Bronchial epithelial cell (primary cell): ENCODE results near the gene SURF2. TPM values are rescaled to one million over a fixed set of nuclear protein-coding genes. Genes with fewer than 3 reads are reported as not detected.
A peak's percentile ranks its signal among the peaks of the same experiment; 100 is the strongest.
"Not testable (repeated sequence)": the region's sequence is repeated elsewhere in the genome, so short reads cannot be mapped to it uniquely, and the experiment has no call there.

ENCODE experiments used
- DNase-seq: peaks from one replicate; pipeline ENCODE4 v3.0.0-alpha.2; 2010; ENCODE audit warnings: low read depth
- FAIRE-seq: peaks from 2 replicates; lab custom pipeline; 2011; peaks lifted over from hg19 to GRCh38; lab: Jason Lieb, UNC
- H3K27me3 ChIP-seq: 2 replicates; pipeline ENCODE4 v1.5.1; 2011; ENCODE audit warnings: low read length; ENCODE audit not compliant: control insufficient read depth, insufficient read depth
- H3K36me3 ChIP-seq: 2 replicates; pipeline ENCODE4 v1.5.1; 2011; ENCODE audit warnings: low read length; ENCODE audit not compliant: control insufficient read depth, insufficient read depth
- H3K4me3 ChIP-seq: 2 replicates; pipeline ENCODE4 v1.5.1; 2011; ENCODE audit warnings: mild to moderate bottlenecking, low read depth, low read length, control low read depth
- total RNA-seq: library from RNA; depleted of rRNA; stranded (reverse); fragments of >200 nt; gene quantifications from 2 replicates; pipeline ENCODE4 v1.2.1, GENCODE V29; 2014
- TF ChIP-seq, protein P1 (sequence below): IDR thresholded peaks from 2 replicates; pipeline ENCODE4 v1.5.1; 2011; ENCODE audit warnings: mild to moderate bottlenecking, moderate library complexity, low read length, control low read depth, inconsistent platforms; ENCODE audit not compliant: insufficient read depth, severe bottlenecking

Gene SURF2
- total RNA-seq, 1 donor from 2014 or later: 46.6 TPM

DNA sequence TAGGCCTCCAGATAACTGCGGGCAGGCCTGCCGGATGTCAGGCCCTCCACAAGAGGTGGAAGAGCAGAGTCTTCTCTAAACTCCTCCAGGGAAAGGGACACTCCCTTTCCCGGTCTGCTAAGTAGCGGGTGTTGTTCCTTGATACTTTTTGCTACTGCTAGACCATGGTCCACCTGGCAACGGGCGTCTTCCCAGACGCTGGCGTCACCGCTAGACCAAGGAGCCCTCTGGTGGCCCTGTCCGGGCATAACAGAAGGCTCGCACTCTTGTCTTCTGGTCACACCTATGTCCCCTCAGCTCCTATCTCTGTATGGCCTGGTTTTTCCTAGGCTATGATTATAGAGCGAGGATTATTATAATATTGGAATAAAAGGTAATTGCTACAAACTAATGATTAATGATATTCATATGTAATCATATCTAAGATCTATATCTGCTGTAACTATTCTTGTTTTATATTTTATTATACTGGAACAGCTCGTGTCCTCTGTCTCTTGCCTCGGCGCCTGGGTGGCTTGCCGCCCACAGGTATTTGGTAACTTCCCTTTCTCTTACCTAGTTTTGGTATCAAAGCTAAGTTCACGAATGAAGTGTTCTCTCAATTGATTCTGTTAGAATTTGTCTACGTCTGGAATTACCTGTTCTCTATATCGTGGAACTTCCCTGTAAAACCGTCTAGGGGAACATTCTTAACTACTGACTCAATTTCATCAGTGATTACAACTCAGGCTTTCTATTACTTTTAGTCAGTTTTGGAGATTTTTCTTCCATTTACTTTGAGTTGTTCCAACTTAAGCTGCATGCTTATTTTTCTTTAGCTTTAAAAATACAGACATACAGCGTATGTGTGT lies 26.8 kb upstream of the SURF2 start:
- H3K27me3 ChIP-seq, H3K4me3 ChIP-seq, DNase-seq, FAIRE-seq: not testable (repeated sequence)
- TF ChIP-seq, protein P1, sequence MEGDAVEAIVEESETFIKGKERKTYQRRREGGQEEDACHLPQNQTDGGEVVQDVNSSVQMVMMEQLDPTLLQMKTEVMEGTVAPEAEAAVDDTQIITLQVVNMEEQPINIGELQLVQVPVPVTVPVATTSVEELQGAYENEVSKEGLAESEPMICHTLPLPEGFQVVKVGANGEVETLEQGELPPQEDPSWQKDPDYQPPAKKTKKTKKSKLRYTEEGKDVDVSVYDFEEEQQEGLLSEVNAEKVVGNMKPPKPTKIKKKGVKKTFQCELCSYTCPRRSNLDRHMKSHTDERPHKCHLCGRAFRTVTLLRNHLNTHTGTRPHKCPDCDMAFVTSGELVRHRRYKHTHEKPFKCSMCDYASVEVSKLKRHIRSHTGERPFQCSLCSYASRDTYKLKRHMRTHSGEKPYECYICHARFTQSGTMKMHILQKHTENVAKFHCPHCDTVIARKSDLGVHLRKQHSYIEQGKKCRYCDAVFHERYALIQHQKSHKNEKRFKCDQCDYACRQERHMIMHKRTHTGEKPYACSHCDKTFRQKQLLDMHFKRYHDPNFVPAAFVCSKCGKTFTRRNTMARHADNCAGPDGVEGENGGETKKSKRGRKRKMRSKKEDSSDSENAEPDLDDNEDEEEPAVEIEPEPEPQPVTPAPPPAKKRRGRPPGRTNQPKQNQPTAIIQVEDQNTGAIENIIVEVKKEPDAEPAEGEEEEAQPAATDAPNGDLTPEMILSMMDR: peak; percentile 55
- peaks cover 22% of the 10 kb centered on the region for H3K36me3 ChIP-seq

DNA sequence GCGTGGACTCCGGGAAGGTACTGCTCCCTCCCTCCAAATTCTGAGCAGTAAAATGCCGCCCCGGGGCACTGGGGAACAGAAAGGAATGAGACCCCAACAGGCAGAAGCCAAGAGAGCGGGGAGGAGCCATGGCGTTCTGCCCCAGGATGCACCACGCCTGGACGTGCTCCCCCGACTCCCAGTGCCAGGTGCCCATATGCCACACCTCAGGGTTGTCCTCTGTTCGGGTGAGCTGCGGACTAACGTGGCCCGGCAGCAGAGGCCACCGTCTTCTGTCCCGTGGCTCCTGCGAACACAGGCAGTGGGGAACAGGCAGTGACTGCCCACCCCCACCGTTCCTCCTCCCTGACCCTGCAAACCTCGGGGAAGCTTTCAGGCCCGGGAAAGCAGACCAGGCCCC lies 25.1 kb upstream of the SURF2 start:
- no peaks in the 10 kb centered on the region for H3K27me3 ChIP-seq
- TF ChIP-seq, protein P1: no peak
- FAIRE-seq (no peak), DNase-seq (no peak)
- no peak overlapping the region for H3K4me3 ChIP-seq
- peaks cover 22% of the 10 kb centered on the region for H3K36me3 ChIP-seq

DNA sequence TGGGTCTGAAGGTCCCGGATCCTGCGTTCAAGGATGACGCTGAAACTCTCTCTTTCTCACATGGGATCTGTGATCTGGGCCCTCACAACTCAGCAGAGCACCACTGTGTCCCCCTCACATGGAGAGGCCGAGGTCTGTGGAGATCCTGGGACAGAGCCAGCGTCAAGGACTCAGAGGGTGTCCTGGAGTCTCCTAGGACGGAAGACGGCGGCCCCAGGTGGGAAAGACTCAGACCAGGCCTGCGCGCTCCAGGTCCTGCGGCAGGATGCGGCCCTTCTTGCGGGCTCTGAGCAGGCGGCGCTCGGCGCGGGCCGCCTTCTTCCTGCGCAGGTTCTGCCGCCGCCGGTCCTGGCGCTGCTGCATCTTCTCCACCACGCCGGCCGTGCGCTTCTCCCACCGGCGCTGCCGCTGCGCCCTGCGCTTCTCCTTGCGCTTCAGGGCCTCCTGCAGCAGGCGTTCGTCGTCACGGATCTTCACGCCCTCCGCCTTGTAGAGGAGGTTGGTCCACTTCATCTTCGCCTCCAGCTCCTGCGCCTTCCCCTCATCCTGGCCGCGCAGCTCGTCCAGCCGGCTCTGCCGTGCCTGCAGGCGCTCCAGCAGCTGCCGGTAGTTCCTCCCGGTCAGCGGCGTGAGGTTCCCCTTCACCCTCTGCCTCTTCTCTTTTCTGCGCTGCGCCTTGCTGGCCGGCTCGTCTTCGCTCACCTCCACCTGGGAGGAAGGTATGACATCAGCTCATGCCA lies 24.5 kb upstream of the SURF2 start:
- no peak overlapping the region for H3K4me3 ChIP-seq
- peaks cover 22% of the 10 kb centered on the region for H3K36me3 ChIP-seq
- DNase-seq: no peak
- no peaks in the 10 kb centered on the region for H3K27me3 ChIP-seq
- no peak for FAIRE-seq
- TF ChIP-seq, protein P1: no peak

DNA sequence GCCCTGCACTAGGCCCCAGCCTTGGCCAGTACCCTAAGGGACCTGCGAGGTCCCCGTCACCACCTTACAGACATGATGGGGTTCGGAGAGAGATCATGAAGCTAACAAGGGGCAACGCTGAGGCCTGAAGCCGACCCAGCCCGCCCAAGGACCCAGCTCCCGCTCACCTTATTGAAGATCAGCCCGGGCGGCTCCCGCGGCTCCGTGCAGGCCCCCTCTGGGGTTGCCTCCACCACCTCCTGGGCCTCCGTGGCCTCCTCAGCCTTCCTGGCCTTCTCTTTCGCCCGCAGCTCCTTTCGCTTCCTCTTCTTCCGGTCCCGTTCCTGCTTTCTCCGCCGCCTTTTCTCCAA lies 24.0 kb upstream of the SURF2 start:
- Histone ChIP-seq H3K27me3 (no peaks in the 10 kb centered on the region), H3K36me3 (peaks cover 22% of the 10 kb centered on the region), H3K4me3 (no peak overlapping the region)
- FAIRE-seq (no peak), DNase-seq (no peak)
- TF ChIP-seq, protein P1: no peak

DNA sequence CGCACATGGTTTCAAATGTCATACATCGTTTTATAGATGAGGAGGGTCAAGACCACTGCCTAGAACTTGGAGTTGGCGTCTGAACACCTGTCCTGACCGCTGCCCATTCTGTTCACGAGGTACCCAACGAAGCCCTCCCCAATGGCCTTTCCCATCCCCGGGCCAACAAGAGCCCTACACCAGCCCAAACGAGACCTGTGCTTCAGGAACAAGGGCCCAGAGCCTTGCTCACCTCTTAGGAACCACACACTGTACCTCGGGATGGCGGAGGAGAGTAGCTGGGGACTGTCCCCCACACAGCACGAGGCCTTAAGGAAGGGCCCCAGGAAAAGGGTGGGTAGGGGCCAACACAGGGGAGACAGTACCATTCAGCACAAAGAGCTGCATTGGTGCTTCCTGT lies 23.3 kb upstream of the SURF2 start:
- peaks cover 22% of the 10 kb centered on the region for H3K36me3 ChIP-seq
- TF ChIP-seq, protein P1: no peak
- FAIRE-seq: no peak
- no peak for DNase-seq
- no peak overlapping the region for H3K4me3 ChIP-seq
- H3K27me3 ChIP-seq: no peaks in the 10 kb centered on the region
